Measurements from ENCODE around the gene INSR.
A peak's percentile ranks its signal among the peaks of the same experiment; 100 is the strongest.
"Not testable (repeated sequence)": the region's sequence is repeated elsewhere in the genome, so short reads cannot be mapped to it uniquely, and the experiment has no call there.

Gene INSR

GRCh38 chr19:7293762-7294557 lies at the start of gene INSR:
INSR (minus strand) TSS chr19:7294414; CDS start chr19:7293891, 523 bp downstream.
- DNase-seq = peak; percentile 79

GRCh38 chr19:7342143-7342542 lies 47.9 kb upstream of the INSR start:
- no peak for DNase-seq

GRCh38 chr19:7340959-7341837 lies 47.0 kb upstream of the INSR start:
- DNase-seq = peak; percentile 75

- no peak for DNase-seq
These were observed 43.4 kb upstream of the INSR start for GRCh38 chr19:7337380-7338194.

- DNase-seq = no peak
These were observed 42.2 kb upstream of the INSR start for GRCh38 chr19:7336321-7336973.

- no peak for DNase-seq
These were observed 39.2 kb upstream of the INSR start for GRCh38 chr19:7333198-7334118.

GRCh38 chr19:7331446-7331845 lies 37.2 kb upstream of the INSR start:
- DNase-seq = no peak

GRCh38 chr19:7328647-7329046 lies 34.4 kb upstream of the INSR start:
- no peak for DNase-seq

- DNase-seq = no peak
These were observed 33.6 kb upstream of the INSR start for GRCh38 chr19:7327802-7328201.

GRCh38 chr19:7326105-7326877 lies 32.1 kb upstream of the INSR start:
- DNase-seq = no peak

- no peak for DNase-seq
These were observed 24.0 kb upstream of the INSR start for GRCh38 chr19:7318176-7318575.

GRCh38 chr19:7312816-7313215 lies 18.6 kb upstream of the INSR start:
- DNase-seq = no peak

GRCh38 chr19:7311911-7312310 lies 17.7 kb upstream of the INSR start:
- no peak for DNase-seq

GRCh38 chr19:7308327-7308726 lies 14.1 kb upstream of the INSR start:
- not testable (repeated sequence) for DNase-seq

GRCh38 chr19:7307590-7308218 lies 13.5 kb upstream of the INSR start:
- DNase-seq = no peak

- no peak for DNase-seq
These were observed 10.0 kb upstream of the INSR start for GRCh38 chr19:7304200-7304599.

- DNase-seq = no peak
These were observed 9.3 kb upstream of the INSR start for GRCh38 chr19:7303470-7303869.

- no peak for DNase-seq
These were observed 7.3 kb upstream of the INSR start for GRCh38 chr19:7301525-7301924.

- no peak for DNase-seq
These were observed 3.5 kb upstream of the INSR start for GRCh38 chr19:7297742-7298141.

GRCh38 chr19:7295912-7296536 lies 1.8 kb upstream of the INSR start:
- DNase-seq = no peak

Data from NCI-H1092 (cell line).